ENCODE results near the gene DIDO1.
A peak's percentile ranks its signal among the peaks of the same experiment; 100 is the strongest.

The DIDO1 gene

DNA sequence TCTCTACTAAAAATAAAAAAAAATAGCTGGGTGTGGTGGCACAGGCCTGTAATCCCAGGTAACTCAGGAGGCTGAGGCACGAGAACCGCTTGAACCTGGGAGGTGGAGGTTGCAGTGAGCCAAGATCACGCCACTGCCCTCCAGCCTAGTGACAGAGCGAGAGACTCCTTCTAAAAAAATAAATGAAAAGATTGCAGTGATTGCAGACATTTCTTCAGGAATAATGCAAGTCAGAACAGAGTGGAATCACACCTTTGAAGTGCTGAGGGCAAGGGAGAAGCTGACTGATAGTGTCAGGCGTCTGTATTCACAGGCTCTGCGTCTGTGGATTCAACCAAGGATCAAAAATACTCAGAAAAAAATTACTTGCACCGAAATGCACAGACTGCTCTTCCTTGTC lies 62.1 kb downstream of the DIDO1 start:
- ChIA-PET POLR2A (no interaction called here), CTCF (no interaction called here)
- no peak for DNase-seq (ENCODE audit: extremely low spot score)
- TF ChIP-seq, protein P1, sequence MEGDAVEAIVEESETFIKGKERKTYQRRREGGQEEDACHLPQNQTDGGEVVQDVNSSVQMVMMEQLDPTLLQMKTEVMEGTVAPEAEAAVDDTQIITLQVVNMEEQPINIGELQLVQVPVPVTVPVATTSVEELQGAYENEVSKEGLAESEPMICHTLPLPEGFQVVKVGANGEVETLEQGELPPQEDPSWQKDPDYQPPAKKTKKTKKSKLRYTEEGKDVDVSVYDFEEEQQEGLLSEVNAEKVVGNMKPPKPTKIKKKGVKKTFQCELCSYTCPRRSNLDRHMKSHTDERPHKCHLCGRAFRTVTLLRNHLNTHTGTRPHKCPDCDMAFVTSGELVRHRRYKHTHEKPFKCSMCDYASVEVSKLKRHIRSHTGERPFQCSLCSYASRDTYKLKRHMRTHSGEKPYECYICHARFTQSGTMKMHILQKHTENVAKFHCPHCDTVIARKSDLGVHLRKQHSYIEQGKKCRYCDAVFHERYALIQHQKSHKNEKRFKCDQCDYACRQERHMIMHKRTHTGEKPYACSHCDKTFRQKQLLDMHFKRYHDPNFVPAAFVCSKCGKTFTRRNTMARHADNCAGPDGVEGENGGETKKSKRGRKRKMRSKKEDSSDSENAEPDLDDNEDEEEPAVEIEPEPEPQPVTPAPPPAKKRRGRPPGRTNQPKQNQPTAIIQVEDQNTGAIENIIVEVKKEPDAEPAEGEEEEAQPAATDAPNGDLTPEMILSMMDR (IDR thresholded peaks at IDR 0.05; ENCODE audit: control extremely low read depth, extremely low read depth, low read depth, missing control alignments): no peak

- DNase-seq (ENCODE audit: extremely low spot score): peak; percentile 98
- CTCF ChIA-PET: interaction anchor here (1.4 to 2.6 kb wide), 4 partner anchors 12 to 148 kb away, joined by 5 to 9 read pairs (median 6); no protein-coding TSS in a partner anchor
- POLR2A ChIA-PET: interaction anchor here (0.9 kb wide), 1 partner anchor 68 kb away, joined by 3 read pairs; no protein-coding TSS in a partner anchor
- TF ChIP-seq, protein P1 (IDR thresholded peaks at IDR 0.05; ENCODE audit: control extremely low read depth, extremely low read depth, low read depth, missing control alignments): no peak
Observed at GRCh38 chr20:62861726-62862336, 64.5 kb downstream of the DIDO1 start, which contains the start of gene TCFL5. Gene TCFL5, minus strand, starts transcription at chr20:62861822. Its CDS starts 152 bp downstream, at chr20:62861670.

DNA sequence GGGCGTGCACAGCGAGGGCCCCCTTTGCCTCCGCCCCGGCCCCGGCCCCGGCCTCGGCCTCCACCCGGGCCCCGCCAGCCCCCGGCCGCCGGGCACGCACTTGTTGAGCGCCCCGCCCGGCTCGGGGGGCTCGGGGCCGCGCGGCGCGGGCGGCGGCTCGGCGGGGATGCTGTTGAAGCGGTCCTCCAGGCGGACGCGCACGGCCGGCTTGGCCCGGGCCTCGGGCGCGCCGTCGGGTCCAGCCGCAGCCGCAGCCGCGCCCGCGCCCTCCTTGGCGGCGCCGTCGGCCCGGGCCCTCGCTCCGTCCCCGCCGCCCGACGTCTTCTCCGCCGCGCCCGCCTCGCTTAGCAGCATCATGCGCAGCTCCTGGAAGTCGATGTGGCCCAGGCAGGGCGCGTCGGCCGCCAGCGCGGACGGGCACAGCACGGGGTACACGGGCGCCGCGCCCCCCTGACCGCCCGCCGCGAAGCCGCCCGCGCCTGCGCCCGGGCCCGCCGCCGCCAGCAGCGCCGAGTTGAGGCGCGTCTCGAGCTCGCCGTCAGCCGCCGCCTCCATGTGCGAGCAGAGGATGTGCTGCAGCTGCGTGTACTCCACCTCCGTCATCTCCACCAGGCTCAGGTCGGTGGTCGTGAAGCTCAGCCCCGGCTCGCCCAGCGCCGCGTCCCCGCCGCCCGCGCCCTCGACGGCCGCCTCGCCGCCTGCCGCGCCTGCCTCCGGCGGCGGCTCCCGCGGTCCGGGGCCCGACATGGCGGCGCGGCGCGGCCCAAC lies 65.2 kb downstream of the DIDO1 start:
- TF ChIP-seq, protein P1 (IDR thresholded peaks at IDR 0.05; ENCODE audit: control extremely low read depth, extremely low read depth, low read depth, missing control alignments): no peak
- CTCF ChIA-PET: interaction anchor here (1.4 to 2.6 kb wide), 4 partner anchors 13 to 148 kb away, joined by 5 to 9 read pairs (median 6); no protein-coding TSS in a partner anchor
- POLR2A ChIA-PET: interaction anchor here (0.9 kb wide), 1 partner anchor 67 kb away, joined by 3 read pairs; no protein-coding TSS in a partner anchor
- no peak for DNase-seq (ENCODE audit: extremely low spot score)

GRCh38 chr20:62860391-62860923 lies 65.8 kb downstream of the DIDO1 start:
- DNase-seq (ENCODE audit: extremely low spot score): no peak
- TF ChIP-seq, protein P1 (IDR thresholded peaks at IDR 0.05; ENCODE audit: control extremely low read depth, extremely low read depth, low read depth, missing control alignments): no peak
- ChIA-PET POLR2A (no interaction called here), CTCF (interaction anchor here (2.1 to 2.5 kb wide), 2 partner anchors 13 to 37 kb away, joined by 5 to 6 read pairs; no protein-coding TSS in a partner anchor)

DNA sequence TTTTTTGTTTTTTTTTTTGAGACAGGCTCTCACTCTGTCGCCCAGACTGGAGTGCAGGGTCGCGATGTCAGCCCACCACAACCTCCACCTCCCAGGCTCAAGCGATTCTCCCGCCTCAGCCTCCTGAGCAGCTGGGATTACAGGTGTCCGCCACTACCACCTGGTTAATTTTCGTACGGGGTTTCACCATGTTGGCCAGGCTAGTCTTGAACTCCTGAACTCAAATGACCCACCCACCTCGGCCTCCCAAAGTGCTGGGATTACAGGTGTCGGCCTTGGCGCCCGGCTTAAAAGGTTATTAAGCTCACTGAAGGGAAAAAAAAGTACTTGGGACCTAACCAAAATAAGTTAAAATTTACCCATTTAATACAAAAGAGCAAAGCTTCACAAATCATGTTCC lies 66.6 kb downstream of the DIDO1 start:
- POLR2A ChIA-PET: no interaction called here
- TF ChIP-seq, protein P1 (IDR thresholded peaks at IDR 0.05; ENCODE audit: control extremely low read depth, extremely low read depth, low read depth, missing control alignments): no peak
- CTCF ChIA-PET: interaction anchor here (0.8 to 2.5 kb wide), 3 partner anchors 10 to 37 kb away, joined by 3 to 5 read pairs (median 3); no protein-coding TSS in a partner anchor
- DNase-seq (ENCODE audit: extremely low spot score): no peak
